ENCODE data around the gene PDZD7. TPM values are rescaled to one million over a fixed set of nuclear protein-coding genes. Genes with fewer than 3 reads are reported as not detected.
A peak's percentile ranks its signal among the peaks of the same experiment; 100 is the strongest.

Gene PDZD7
- total and polyA plus RNA-seq, 9 of the 15 experiments (the other 6 are each of a cell fraction or from before 2014, with no cell fraction given), result 0.04 to 0.24 (median 0.08) TPM; not detected in 3

GRCh38 chr10:100986952-100987684 is 43.8 kb downstream of the PDZD7 start, which contains the start of the genes MRPL43 and TWNK:
Gene MRPL43 (minus strand): TSS chr10:100987497. CDS start chr10:100987443, 54 bp downstream.
Gene TWNK (plus strand): TSS chr10:100987543. CDS start chr10:100988211, 668 bp downstream.
- no TSS peak for BruUV-seq (replicated peaks)
- Histone ChIP-seq H4K20me1 (replicated peaks; ENCODE audit: control insufficient read depth, insufficient read depth, low read length) (peaks cover 6% of the 10 kb centered on the region; the same call in 1 of the 2 replicates), H3K79me2 (ENCODE audit: control insufficient read depth, insufficient read depth, low read length) (peaks cover 59% of the 10 kb centered on the region), H3K36me3 (ENCODE audit: control insufficient read depth, insufficient read depth, low read length) (peaks cover 54% of the 10 kb centered on the region; the same call in 2 of the 3 replicates), H3K4me2 (ENCODE audit: insufficient read depth, low read length) (peak within 1 kb of the TSS; percentile 97), H3K9ac (ENCODE audit: insufficient read depth in 1 of 2, low read depth in 2 of 2, low read length in 2 of 2) (peak within 1 kb of the TSS; percentile 95 to 99), H3K27ac (ENCODE audit: extremely low read depth, low read depth, low read length) (peak within 1 kb of the TSS; percentile 87), H3K9me3 (replicated peaks; ENCODE audit: control insufficient read depth, insufficient read depth, low read depth, low read length) (no peaks in the 10 kb centered on the region), H3K4me1 (replicated peaks in 1 of 2; ENCODE audit: control insufficient read depth in 2 of 2, insufficient read depth in 2 of 2, low read length in 2 of 2) (peaks cover 16 to 21% of the 10 kb centered on the region in 2 experiments; a peak in 4 of 5 replicates), H2AFZ (ENCODE audit: low read depth, low read length) (peak within 1 kb of the TSS; percentile 98), H3K4me3 (peak within 1 kb of the TSS; percentile 95), H3K9me1 (ENCODE audit: control insufficient read depth, insufficient read depth, low read length) (no peaks in the 10 kb centered on the region), H3K27me3 (ENCODE audit: control insufficient read depth in 2 of 2, insufficient read depth in 2 of 2, low read length in 2 of 2) (no peaks in the 10 kb centered on the region)
- FAIRE-seq (peak; percentile 87), DNase-seq (ENCODE audit: extremely low read depth in 1 of 4, low spot score in 3 of 4) (peak; percentile 78 to 87 (median 82)), ATAC-seq (peak; percentile 96)
- ChIA-PET CTCF (ENCODE audit: low intra/inter-chr PET ratio) (no interaction called here), POLR2A (interaction anchor here (1.0 kb wide), 1 partner anchor 47 kb away, joined by 4 read pairs; no protein-coding TSS in a partner anchor)
- in situ Hi-C loops (cut with MboI) (loop anchor here (25.0 kb wide), 1 partner anchor 1050 kb away; no protein-coding TSS in a partner anchor), intact Hi-C loops (cut with micrococcal nuclease) (no loop called here)
- WGBS (ENCODE audit: insufficient coverage, low coverage, missing lambda C conversion rate), result under 1% methylated on average over 28 of the region's 75 CpGs
- TF ChIP-seq ZNF655 (CRISPR knock-in tag; IDR thresholded peaks at IDR 0.05) (no peak), POLR2B (IDR thresholded peaks at IDR 0.05; ENCODE audit: low read depth, partially characterized antibody) (peak; percentile 57), FIP1L1 (IDR thresholded peaks at IDR 0.05; ENCODE audit: low read depth, low read length, poor library complexity, severe bottlenecking) (no peak), TAF7 (tag; IDR thresholded peaks at IDR 0.05) (0 out of 2 replicates have a peak, but pooled peaks have one; percentile 34), TAF1 (IDR thresholded peaks at IDR 0.05; ENCODE audit: control insufficient read depth, extremely low read depth, insufficient read depth, low read length, severe bottlenecking) (peak; percentile 77), CREM (IDR thresholded peaks at IDR 0.05; ENCODE audit: low read depth) (peak; percentile 47; the same call in 1 of the 2 replicates), KDM4B (IDR thresholded peaks at IDR 0.05; ENCODE audit: borderline replicate concordance in 2 of 2, low read depth in 1 of 2) (peak in 1 of 2 experiments; percentile 92; a peak in 2 of 4 replicates), WHSC1 (IDR thresholded peaks at IDR 0.05; ENCODE audit: low read length) (no peak), NRF1 (conservative IDR thresholded peaks at IDR 0.05 in 1 of 2, IDR thresholded peaks at IDR 0.05 in 1 of 2) (peak; percentile 92 to 93), ARID4B (CRISPR knock-in tag; IDR thresholded peaks at IDR 0.05) (peak; percentile 89), C11orf30 (IDR thresholded peaks at IDR 0.05; ENCODE audit: low read depth) (peak; percentile 86), CBFB (CRISPR knock-in tag; IDR thresholded peaks at IDR 0.05) (0 out of 2 replicates have a peak, but pooled peaks have one; percentile 0), SIN3A (IDR thresholded peaks at IDR 0.05; ENCODE audit: borderline replicate concordance in 2 of 2, control insufficient read depth in 1 of 2, low read depth in 2 of 2, low read length in 2 of 2) (peak; percentile 89 to 98), GABPA (tag; conservative IDR thresholded peaks at IDR 0.05; ENCODE audit: low read depth) (peak; percentile 99), ZNF324 (CRISPR knock-in tag; IDR thresholded peaks at IDR 0.05) (no peak), HCFC1 (IDR thresholded peaks at IDR 0.05; ENCODE audit: low read depth, low read length) (peak; percentile 72)
